ENCODE measurements around the gene DNAJA3.

DNA sequence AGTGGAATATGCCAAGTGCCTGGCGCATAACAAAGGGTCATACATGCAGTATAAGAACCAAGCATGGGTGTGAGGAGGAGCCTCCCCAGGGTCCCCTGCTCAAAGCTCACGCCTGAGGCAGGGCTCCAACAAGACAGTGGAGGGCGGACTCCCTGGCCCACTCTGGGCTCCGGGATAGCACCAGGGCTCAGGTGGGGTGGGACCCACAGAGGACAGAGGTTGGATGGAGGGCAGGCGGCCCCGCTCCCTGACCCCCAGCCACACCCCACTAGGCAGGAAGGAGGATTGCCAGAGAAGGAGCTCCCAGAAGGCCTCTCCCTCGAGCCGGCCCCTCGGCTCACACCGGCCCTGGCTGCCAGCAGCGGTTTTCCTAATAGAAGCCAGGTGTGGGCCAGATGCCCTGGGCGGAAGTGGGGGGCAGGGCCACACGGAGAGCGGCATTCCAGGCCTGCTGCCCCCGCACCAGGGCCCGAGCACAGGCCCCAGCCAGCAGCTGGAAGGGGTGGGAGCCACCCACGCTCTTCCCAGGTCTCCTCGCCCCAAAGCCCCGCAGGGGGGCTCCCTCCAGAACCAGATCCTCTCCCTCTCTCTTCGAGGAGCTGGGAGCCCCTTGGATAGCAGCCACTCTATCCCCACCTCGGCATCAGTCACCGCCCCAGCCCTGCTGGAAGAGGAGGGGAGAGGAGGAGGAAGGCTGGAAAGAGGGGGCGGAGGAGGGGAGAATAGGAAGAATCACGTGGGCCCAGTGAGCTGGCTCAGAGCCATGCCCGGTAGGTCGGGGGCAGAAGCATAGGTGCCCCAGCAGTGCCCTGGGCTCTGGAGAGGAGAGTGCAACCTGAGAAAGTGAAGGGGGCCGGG is 33.1 kb upstream of the DNAJA3 start:
- TF ChIP-seq, protein P1, sequence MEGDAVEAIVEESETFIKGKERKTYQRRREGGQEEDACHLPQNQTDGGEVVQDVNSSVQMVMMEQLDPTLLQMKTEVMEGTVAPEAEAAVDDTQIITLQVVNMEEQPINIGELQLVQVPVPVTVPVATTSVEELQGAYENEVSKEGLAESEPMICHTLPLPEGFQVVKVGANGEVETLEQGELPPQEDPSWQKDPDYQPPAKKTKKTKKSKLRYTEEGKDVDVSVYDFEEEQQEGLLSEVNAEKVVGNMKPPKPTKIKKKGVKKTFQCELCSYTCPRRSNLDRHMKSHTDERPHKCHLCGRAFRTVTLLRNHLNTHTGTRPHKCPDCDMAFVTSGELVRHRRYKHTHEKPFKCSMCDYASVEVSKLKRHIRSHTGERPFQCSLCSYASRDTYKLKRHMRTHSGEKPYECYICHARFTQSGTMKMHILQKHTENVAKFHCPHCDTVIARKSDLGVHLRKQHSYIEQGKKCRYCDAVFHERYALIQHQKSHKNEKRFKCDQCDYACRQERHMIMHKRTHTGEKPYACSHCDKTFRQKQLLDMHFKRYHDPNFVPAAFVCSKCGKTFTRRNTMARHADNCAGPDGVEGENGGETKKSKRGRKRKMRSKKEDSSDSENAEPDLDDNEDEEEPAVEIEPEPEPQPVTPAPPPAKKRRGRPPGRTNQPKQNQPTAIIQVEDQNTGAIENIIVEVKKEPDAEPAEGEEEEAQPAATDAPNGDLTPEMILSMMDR (IDR thresholded peaks at IDR 0.05), result peak in 1 of 4 experiments; percentile 19
- no peak for TF ChIP-seq POLR2A (IDR thresholded peaks at IDR 0.05)
